Measurements from ENCODE around the gene ABCB6.
A peak's percentile ranks its signal among the peaks of the same experiment; 100 is the strongest.

The ABCB6 gene

DNA sequence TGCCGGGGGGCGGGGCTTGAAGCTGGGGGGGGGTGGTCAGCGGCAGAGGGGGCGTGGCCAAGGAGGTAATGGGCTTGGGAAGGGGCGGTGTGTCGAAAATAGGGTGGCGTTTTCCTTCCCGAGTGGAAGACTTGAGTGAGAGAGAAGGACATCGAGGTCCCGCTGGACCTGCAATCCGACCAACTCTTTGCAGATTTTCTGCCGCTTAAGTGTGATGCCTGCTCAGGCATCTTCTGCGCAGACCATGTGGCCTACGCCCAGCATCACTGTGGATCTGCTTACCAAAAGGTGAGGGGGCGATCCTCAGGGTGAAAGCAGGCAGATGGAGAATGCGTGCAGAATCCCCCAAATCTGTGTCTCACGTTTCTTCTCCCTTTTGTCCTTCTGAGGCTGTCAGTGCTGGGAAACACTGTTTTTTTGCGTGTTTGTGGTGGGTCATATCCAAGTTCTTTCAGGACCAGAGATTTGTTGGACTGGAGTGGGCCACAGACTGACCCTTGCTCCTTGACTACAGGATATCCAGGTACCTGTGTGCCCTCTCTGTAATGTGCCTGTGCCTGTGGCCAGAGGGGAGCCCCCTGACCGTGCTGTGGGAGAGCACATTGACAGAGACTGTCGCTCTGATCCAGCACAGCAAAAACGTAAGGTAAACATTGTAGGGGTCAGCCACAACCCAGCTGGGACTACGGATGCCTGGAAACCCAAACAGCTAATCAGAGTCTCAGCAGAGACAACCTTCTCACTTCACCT, 11.4 kb downstream of the ABCB6 start:
- peak; percentile 71 for TF ChIP-seq ZNF335 (tag by site-specific recombination; conservative IDR thresholded peaks at IDR 0.05)
- TF ChIP-seq ZNF280C (tag by site-specific recombination; IDR thresholded peaks at IDR 0.05), result no peak
- no peak for TF ChIP-seq ZNF391 (tag by site-specific recombination; IDR thresholded peaks at IDR 0.05; ENCODE audit: borderline replicate concordance, low read depth)
- TF ChIP-seq ZNF202 (tag by site-specific recombination; IDR thresholded peaks at IDR 0.05; ENCODE audit: borderline replicate concordance), result no peak
- TF ChIP-seq ZBTB17 (tag by site-specific recombination; IDR thresholded peaks at IDR 0.05), result peak; percentile 40
- TF ChIP-seq ZBTB49 (tag by site-specific recombination; IDR thresholded peaks at IDR 0.05; ENCODE audit: low read depth), result no peak
- TF ChIP-seq ZNF324 (tag by site-specific recombination; IDR thresholded peaks at IDR 0.05), result no peak
- peak; percentile 12; the same call in 1 of the 2 replicates for TF ChIP-seq KLF16 (tag by site-specific recombination; IDR thresholded peaks at IDR 0.05)
- TF ChIP-seq ZNF514 (tag by site-specific recombination; IDR thresholded peaks at IDR 0.05), result no peak
- TF ChIP-seq ZNF571 (tag by site-specific recombination; IDR thresholded peaks at IDR 0.05), result no peak
- TF ChIP-seq, protein P1, sequence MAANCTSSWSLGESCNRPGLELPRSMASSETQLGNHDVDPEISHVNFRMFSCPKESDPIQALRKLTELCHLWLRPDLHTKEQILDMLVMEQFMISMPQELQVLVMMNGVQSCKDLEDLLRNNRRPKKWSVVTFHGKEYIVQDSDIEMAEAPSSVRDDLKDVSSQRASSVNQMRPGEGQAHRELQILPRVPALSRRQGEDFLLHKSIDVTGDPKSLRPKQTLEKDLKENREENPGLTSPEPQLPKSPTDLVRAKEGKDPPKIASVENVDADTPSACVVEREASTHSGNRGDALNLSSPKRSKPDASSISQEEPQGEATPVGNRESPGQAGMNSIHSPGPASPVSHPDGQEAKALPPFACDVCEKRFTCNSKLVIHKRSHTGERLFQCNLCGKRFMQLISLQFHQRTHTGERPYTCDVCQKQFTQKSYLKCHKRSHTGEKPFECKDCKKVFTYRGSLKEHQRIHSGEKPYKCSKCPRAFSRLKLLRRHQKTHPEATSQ (tag by site-specific recombination; IDR thresholded peaks at IDR 0.05), result no peak
- TF ChIP-seq ZNF610 (tag by site-specific recombination; IDR thresholded peaks at IDR 0.05; ENCODE audit: borderline replicate concordance), result no peak
- TF ChIP-seq SP3 (tag by site-specific recombination; IDR thresholded peaks at IDR 0.05), result peak; percentile 26; the same call in 1 of the 2 replicates
- TF ChIP-seq ZNF629 (tag by site-specific recombination; IDR thresholded peaks at IDR 0.05), result no peak
- TF ChIP-seq PRDM2 (tag by site-specific recombination; IDR thresholded peaks at IDR 0.05; ENCODE audit: borderline replicate concordance), result no peak
- peak; percentile 27; the same call in 1 of the 2 replicates for TF ChIP-seq KLF9 (tag by site-specific recombination; IDR thresholded peaks at IDR 0.05; ENCODE audit: low read depth)
- TF ChIP-seq ZNF423 (tag by site-specific recombination; IDR thresholded peaks at IDR 0.05), result no peak
- TF ChIP-seq KLF17 (tag by site-specific recombination; IDR thresholded peaks at IDR 0.05), result no peak
- peak; percentile 35; the same call in 1 of the 2 replicates for TF ChIP-seq GLIS2 (tag by site-specific recombination; IDR thresholded peaks at IDR 0.05)
- no peak for TF ChIP-seq KLF8 (tag by site-specific recombination; IDR thresholded peaks at IDR 0.05)
- no peak for TF ChIP-seq ZNF521 (tag by site-specific recombination; IDR thresholded peaks at IDR 0.05)
- no peak for TF ChIP-seq ZNF114 (tag by site-specific recombination; IDR thresholded peaks at IDR 0.05)
- TF ChIP-seq ZFHX2 (tag by site-specific recombination; conservative IDR thresholded peaks at IDR 0.05), result no peak
- no peak for TF ChIP-seq KLF1 (tag by site-specific recombination; IDR thresholded peaks at IDR 0.05)
- no peak for TF ChIP-seq ZNF341 (tag by site-specific recombination; IDR thresholded peaks at IDR 0.05; ENCODE audit: low read depth)
- Histone ChIP-seq H3K4me1 (ENCODE audit: control insufficient read depth, insufficient read depth, low read length) (peaks cover 8% of the 10 kb centered on the region), H3K9me3 (ENCODE audit: control insufficient read depth, insufficient read depth, low read depth, low read length) (no peaks in the 10 kb centered on the region), H3K27ac (ENCODE audit: extremely low read depth, low read depth, low read length) (no peak overlapping the region; the same call in 1 of the 2 replicates), H3K36me3 (ENCODE audit: control insufficient read depth in 2 of 2, insufficient read depth in 1 of 2, low read length in 2 of 2) (peaks cover 9 to 46% of the 10 kb centered on the region in 2 experiments; a peak in 2 of 3 replicates), H3K4me3 (ENCODE audit: low read depth, low read length) (peak overlapping the region; percentile 76)
- ChIA-PET POLR2A (interaction anchor here (0.6 to 2.6 kb wide), 16 partner anchors 11 to 337 kb away, joined by 3 to 42 read pairs (median 6); partner anchors contain the start of genes ABCB6, ANKZF1, ATG9A and CNPPD1), CTCF (interaction anchor here (0.7 to 3.2 kb wide), 5 partner anchors 34 to 499 kb away, joined by 3 to 8 read pairs (median 3); partner anchors contain the start of genes GLB1L and STK16)
